GM18511 (cell line): ENCODE measurements around the gene ALS2CL.

Experiments used
- ATAC-seq: cut with Tn5 transposase; IDR thresholded peaks from one replicate; pipeline ENCODE4 v1.9.1; 2021; ENCODE audit warnings: mild to moderate bottlenecking, moderate library complexity; ENCODE audit not compliant: unreplicated experiment

The ALS2CL gene

DNA sequence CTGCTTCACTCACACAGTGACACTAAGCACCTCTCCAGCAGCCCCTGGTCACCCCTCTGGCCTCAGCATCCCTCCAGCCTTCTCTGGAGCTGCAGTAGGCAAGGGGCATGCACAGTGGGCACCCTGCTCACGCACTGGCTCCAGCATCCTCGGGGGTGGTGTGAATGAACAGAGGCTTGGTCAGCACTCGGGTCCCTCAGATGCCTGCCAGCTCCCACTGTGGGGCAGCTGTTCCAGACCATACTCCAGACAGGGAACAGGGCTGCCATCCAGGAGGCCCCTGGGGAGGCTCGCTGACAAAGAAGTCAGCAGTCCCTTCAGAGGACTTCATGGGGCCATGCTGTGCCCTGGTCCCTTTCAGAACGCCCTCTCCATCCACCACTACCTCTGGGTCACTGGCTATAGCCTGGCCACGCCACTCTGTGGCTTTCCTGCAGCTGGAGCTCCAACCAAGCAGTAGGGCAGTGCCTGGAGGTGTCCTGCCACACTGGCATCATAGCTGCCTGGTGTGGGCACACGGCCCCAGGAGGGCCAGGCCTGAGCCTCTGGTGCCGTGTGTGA lies 26.3 kb downstream of the ALS2CL start:
- no peak for ATAC-seq

DNA sequence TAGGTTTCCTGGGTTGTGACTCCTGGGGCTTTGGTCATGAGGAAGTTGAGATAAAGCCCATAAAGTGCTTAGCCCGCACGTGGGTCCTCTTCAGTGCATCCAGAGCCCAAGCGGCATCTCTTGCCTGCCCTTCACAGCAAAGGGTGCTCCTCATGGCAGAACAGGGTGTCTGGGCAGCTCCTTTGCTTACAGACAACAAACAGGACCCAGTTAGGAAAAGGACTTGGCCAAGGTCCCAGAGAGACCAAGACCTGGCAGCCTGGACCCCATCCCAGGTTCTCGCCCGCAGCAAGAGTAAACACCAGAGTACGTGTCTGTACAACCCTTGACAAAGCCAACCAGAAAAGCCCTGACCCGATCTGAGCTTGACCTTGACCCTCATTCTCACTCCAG lies 27.0 kb downstream of the ALS2CL start:
- ATAC-seq, result no peak

DNA sequence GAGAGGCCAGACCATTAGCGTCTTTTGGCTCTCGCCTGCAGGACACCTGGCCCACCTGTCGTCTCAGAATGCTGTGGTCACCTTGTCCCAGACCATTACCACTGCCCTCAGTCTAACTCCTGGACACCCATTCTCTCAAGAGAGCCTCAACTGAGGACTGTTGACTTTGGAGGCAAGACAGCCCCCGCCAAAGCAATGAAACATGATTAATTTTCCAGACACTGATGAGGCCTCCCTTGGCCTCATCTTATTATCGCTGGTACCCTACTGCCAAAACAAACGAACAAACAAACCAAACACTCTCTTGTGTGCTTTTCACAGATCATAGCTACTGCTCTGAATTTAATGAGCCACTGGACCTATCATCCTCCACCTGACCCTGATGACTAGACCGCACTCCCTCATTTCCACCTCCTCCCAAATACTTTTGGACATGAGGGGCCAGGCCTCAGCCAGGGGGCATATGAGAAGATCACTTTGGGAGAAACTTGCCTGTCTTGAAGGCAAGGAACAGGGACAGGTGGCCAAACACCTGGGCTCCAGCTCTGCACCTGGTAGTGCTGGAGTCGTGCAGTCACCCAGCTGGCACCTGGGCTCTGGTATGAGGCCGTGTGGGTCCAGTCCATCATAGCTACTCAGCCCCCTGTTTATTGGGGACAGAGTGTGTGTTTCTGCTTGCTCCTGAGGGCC lies 27.6 kb downstream of the ALS2CL start:
- ATAC-seq, result no peak

DNA sequence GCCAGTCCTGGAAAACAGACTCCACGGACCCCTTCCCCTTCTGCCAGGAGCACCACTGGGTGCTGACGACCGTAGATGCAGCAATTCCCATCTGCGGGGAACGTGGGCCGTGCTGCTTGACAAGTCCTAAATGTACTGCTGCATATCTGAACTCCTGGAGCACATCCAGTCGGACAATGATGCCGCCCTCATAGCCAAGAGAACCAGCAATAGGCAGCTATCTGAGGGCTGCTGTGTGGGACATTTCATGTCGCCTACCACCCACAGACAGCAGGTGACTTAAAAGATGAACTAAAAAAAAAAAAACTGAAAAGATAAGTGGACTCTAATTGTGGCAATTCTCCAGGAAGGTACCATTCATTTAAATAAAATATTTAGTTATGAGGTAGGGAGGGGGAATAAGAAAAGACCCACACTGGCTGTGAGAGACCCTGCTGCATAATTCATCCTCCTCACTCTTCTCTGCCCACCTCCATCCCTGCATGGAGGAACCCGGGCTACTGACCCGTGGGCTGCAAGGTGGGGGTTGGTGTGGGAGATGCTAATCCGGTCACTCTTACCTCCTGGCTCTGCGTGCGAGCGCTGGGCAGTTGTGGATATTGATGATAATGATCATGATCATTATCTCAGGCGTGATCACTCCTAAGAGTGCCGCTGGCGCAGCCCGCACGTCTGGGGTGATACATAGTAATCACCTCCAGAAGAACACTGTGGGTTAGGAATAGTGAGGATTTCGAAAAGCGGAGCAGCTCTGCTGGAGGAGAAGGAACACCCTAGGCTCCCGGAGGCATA lies 28.3 kb downstream of the ALS2CL start:
- no peak for ATAC-seq

DNA sequence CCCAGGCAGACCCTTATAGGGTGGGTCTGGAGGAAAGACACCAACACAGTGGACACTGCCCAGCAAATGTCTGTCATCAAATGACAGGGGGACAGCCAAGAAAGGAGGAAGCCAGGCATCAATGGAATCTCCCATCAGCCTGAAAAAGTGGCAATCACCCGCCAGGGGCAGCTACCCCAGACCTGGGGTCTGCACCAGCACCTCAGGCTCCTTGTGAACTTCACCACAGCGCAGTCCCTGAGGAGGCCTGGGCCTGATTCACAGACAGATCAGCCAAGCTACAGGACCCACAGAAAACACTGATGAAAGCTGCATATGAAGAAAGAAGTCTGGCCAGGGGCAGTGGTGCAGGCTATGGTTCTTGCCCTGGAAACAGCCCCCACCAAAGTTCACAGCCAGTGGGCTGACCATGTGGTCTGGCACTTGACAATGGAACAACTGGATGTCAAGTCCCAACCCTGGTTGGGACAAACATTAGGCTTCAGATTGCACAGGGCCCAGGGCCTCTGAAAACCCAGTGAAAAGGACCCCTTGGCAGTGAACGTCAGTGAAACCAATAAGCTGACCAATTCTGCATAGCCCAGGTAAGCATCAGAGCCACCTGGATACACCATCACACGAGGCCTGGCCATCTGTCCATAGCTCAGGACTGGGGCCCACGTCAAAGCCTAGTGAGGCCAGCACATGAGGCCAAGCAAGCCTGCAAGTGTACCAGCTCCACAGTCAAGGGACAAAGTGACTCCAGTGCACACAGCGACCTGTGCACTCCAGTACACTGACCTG lies 29.1 kb downstream of the ALS2CL start:
- ATAC-seq, result no peak

DNA sequence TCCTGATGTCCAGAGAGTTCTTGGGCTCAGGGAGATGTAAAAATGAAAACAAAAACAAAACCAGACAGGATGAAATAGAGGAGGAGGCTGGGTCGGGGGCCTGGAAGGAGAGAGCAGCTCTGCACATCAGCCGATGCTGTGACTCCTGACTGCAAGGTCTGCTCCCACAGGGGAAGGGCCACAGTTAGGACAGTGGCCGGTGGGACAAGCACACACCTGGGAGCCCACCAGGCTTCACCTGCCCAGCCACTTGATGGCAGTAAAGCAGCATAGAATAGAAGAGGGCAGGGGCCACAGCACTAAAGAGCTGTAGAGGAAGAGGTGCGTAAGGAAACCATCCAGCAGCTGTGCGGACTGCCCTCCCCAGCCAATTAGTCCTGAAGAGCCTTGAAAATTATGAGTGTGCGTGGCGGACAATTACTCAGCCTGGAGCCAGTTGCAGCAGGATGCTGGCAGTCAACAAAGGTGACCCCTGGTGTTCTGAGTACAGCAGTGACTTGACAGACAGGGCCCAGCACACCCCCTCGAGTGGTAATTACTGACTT lies 29.8 kb downstream of the ALS2CL start:
- ATAC-seq, result no peak

DNA sequence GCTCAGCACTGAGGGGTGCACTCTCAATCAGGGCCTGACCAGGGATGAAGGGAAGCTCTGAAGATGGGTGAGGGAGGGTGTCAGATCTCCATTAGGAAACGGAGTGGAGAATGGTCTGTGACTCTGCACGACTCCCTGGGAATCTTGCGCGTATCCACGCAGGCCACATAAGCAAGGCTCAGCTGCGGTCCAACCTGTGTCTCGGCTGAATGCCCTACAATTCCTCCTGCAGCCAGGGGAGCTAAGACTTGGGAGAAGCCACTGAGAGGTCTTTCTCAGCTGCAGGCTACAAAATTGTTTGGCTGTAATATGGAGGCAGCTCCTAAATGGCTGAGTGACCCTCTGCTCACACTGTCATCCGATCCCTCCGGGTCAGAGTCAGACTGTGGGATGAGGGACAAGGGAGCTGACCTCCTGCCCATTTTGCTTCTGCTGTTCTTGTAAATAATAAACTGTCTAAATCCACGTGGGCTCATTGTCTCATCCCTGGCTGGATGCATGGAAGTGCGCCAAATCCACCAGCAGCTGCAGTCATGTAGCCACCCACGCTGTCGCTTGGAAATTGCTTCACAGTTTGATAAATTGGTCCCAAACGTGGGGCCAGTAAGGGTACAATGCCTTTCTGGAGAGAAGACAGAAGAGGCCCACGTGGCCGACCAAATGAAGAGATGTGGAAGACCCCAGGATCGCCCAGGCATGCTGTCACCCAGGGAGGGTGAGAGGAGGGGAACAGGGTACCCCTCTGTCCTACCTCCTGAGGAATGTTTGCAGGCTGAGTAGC lies 30.5 kb downstream of the ALS2CL start:
- no peak for ATAC-seq

DNA sequence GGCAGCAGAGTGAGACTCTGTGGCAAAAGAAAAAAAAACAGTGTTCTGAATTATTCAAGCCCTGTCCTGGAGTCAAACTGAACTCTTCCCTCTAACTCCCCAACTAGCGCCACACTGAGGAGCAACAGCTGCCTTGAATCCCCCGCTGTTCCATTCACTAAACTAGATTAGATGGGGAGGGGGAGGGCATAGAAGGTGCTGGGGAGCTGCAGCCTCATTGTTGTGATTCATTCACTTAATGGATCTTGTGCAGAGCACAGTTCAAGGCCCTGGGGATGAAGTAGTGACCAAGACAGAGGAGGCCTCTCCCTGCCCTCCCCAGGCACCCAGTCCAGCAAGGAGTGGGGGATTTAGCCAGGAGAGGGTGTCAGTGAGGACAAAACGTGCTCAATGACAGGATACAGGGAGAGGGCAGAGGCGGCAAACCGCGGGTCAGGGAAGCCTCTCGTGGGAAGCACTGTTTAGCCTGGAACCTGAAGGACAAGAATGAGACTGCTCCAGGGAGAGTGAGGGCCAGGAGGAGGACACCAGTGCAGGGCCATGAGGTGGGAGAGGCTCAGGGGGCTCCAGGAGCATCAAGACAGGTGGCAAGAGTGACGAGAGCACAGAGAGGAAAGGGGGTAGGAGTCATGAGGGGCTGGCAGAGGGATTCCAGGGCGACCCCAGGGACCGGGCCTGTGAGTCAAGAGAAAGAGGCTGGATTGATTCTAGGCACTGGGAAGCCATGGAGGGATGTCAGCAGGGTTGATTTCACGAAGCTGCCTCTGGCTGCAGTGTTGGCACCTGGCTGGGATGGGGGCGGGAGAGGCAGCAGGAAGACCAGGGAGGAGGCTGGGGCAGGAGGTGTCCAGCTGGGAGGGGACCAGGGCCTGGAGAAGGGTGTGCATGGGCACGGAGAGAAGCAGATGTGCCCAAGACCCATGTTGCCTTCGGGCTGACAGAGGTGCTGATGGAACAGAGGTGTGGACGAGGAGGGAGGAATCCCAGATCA lies 31.4 kb downstream of the ALS2CL start:
- no peak for ATAC-seq

DNA sequence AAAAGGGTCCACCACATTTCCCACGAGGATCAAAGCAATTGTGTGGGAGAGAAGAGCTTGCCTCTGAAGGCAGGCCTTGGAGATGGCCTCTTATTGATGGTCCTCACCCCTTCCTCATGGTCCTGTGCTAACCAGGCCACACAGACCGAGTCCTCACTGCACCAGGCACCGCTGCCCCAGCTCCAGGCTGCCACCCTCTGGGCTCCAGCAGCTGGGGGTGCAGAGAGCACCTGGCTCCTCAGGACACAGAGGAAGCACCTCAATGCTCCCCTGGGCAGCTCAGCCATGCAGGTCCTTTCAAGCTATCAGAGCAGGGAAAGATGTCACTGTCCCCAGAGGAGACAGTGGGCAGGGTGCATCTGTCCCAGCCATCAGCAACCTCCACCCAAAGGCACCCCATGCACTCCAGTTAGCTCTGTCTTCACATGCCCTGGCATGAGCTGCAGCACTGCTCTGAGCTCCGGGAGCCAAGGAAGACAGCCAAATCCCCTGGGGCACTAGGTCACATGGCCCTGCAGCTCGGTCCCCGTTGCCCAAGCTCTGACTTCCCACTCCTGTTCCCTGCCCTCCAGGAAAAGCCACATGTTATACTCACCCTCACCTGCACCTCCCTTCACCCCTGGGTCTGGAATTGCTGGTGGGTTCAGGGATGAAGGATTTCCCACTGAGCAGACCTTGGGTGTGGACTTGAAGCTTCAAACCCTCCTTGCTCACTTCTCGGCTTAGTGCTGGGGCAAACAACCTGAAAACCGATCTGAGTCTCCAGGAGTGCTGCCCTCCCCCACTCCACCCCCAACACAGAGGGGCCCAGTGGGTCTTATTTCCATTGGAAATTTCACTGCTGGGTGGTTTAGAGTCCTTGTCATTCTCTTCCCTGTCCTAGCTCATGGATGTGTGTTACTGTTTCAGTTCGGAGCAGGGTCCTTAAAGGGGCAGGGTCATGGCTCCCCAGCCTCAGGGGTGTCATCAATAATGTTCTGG lies 32.6 kb downstream of the ALS2CL start:
- no peak for ATAC-seq

DNA sequence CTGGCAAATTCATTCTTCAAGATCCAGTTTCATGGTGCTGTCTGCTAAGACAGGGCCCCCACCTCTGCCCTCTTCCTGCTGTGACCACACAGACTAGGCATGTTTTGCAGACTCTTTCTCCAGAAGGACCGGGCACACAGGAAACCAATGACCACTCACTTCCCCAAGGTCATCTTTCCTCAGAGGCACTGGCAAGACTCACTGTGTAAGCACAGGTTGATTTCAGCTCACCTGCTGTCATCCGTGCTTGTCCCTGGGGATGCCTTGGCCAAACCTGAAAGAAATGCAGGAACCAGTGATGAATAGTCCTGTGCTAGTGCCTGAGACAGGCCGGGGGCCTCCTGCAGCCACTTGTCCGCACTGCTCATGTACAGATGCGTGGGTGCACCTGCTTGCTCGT lies 33.5 kb downstream of the ALS2CL start:
- ATAC-seq, result no peak

DNA sequence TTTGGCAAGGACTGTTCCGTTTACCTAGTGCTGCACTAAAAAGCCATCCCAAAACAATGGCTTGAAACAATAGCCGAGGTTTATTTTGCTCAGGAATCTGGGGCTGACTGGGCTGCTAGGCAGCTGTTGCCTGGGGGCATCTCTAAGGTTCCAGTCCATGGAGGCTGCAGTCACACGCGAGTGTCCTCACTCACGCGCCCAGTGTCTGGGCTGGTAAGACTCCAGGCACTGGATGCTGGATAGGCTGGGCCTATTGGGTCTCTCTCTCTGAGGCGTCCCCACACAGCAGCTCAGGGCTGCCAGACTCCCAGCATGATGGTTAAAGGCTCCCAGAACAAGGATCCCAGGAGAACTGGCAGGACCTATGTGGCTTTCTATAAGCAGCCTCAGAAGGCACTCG lies 34.2 kb downstream of the ALS2CL start:
- ATAC-seq, result no peak

DNA sequence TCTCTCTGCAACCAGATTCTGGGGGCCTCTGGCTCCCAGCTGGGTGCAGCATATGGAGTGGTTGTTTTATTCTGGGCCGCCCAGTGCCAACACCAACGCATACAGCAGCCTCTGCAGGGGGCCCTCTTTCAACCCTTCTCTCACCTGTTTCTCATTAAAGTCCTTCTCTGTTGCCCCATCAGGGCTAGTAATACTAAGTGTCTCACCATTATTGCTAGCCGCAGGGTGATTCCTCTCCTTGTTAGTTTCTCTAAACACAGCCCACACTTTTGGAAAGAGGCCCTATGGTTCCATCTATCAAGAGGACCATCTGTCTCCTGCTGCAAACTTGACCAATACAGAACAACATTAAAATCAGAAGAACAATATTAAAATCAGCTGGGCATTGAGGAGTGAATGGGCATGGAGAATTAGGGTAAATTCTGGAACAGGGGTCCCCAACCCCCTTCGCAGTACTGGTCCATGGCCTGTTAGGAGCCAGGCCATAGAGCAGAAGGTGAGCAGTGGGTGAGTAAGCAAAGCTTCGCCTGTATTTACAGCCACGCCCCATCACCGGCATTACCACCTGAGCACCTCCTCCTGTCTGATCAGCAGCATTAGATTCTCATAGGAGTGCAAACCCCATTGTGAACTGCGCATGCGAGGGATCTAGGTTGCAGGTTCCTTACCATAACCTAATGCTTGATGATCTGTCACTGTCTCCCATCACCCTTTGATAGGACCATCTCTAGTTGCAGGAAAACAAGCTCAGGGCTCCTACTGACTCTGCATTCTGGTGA lies 36.5 kb downstream of the ALS2CL start:
- no peak for ATAC-seq

DNA sequence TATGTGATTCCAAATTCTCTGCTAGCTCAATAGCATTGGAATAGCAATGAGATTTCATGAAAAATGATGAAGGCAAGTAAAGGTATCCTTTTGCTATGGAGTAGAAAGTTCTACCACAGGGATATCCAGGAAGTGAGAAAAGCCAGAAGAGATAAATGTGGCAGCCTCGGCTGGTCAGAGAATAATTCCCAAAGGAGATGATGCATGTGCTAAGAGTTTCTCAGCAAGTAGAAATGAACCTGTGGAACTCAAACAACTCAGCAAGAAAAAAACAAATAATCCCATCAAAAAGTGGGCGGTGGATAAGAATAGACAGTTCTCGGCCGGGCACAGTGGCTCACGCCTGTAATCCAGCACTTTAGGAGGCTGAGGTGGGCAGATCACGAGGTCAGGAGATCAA lies 38.2 kb downstream of the ALS2CL start:
- ATAC-seq, result no peak

DNA sequence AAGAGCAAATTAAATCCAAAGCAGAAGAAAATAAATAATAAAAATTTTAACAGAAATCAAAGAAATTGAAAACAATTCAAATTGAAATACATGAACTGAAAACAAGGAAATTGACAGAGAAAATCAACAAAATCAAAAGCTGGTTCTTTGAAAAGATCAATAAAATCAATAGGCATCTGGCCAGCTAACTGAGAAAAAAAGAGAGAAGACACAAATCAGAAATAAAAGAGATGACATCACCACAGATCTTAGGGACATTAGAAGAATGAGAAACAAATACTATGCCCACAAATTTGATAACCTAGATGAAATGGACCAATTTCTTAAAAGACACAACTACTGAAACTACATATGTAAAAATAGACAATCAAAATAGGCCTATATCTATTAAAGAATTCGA lies 42.4 kb downstream of the ALS2CL start:
- ATAC-seq, result no peak

DNA sequence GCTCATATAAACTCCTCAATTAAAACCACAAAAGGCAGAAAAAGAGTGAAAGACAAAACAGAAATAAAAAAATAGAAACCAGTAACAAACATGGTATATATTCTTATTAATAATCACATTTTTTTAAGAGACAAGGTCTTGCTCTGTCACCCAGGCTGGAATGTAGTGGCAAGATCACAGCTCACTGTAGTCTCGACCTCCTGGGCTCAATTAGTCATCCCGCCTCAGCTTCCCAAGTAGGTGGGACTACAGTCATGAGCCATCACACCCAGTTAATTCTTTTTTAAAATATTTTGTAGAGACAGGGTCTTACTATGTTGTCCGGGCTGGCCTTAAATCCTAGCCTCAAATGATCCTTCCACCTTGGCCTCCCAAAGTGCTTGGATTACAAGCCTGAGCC lies 44.0 kb downstream of the ALS2CL start:
- ATAC-seq, result no peak

DNA sequence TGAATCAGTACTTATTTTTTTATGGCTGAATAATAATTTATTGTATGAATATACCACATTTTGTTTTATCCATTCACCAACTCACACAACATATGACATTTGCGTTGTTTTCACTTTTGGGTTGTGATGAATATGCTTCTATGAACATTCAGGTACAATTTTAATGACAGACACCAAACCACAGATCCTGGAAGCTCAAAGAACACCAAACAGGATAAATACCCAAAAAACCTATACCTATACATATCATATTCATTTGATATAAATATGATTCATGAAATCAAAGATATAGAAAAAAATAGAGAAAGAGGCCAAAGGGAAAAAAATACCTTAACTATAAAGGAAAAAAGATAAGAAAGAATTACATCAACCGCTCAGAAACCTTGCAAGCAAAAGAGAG lies 45.4 kb downstream of the ALS2CL start:
- no peak for ATAC-seq

DNA sequence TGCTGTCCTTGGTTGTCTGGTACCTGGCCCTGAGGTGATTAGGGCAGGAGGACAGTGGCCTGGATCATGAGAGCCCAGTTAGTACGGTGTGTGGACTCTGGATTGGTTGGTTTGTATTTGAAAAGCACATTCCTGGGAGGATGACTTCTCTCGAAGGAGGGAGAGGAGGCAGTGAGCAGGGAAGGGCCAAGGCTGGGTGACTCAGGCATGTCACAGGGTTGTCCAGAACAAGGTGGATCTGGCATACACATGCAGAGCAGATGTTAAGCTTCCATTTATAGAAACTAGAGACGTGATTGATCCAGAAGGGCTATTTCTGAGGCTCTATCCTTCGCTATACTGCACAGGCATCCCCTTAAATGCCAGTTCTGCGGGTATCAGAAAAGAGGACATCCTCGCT lies 46.8 kb downstream of the ALS2CL start:
- ATAC-seq, result no peak
